ENCODE measurements around the gene TUBG2. TPM values are rescaled to one million over a fixed set of nuclear protein-coding genes. Genes with fewer than 3 reads are reported as not detected.

TUBG2 gene
- polyA plus RNA-seq, 3 donors = 24.7 to 41.1 (median 25.7) TPM

- no peak for DNase-seq (ENCODE audit: extremely low read depth in 1 of 11, low read depth in 9 of 11, low spot score in 4 of 11)
Observed at GRCh38 chr17:42685831-42686230, 26.7 kb downstream of the TUBG2 start.

GRCh38 chr17:42686520-42687128 lies 27.5 kb downstream of the TUBG2 start:
- no peak for DNase-seq (ENCODE audit: extremely low read depth in 1 of 11, low read depth in 9 of 11, low spot score in 4 of 11)

GRCh38 chr17:42687707-42688320 lies 28.7 kb downstream of the TUBG2 start:
- DNase-seq (ENCODE audit: extremely low read depth in 1 of 11, low read depth in 9 of 11, low spot score in 4 of 11) = no peak

- no peak for DNase-seq (ENCODE audit: extremely low read depth in 1 of 11, low read depth in 9 of 11, low spot score in 4 of 11)
Observed at GRCh38 chr17:42690596-42690995, 31.5 kb downstream of the TUBG2 start.

GRCh38 chr17:42691021-42691545 lies 32.0 kb downstream of the TUBG2 start:
- DNase-seq (ENCODE audit: extremely low read depth in 1 of 11, low read depth in 9 of 11, low spot score in 4 of 11) = no peak

- no peak for DNase-seq (ENCODE audit: extremely low read depth in 1 of 11, low read depth in 9 of 11, low spot score in 4 of 11)
Observed at GRCh38 chr17:42692489-42692888, 33.4 kb downstream of the TUBG2 start.

GRCh38 chr17:42694524-42694923 lies 35.4 kb downstream of the TUBG2 start:
- DNase-seq (ENCODE audit: extremely low read depth in 1 of 11, low read depth in 9 of 11, low spot score in 4 of 11) = no peak

- no peak for DNase-seq (ENCODE audit: extremely low read depth in 1 of 11, low read depth in 9 of 11, low spot score in 4 of 11)
Observed at GRCh38 chr17:42695500-42695899, 36.4 kb downstream of the TUBG2 start.

- no peak for DNase-seq (ENCODE audit: extremely low read depth in 1 of 11, low read depth in 9 of 11, low spot score in 4 of 11)
Observed at GRCh38 chr17:42697108-42697811, 38.2 kb downstream of the TUBG2 start.

- DNase-seq (ENCODE audit: extremely low read depth in 1 of 11, low read depth in 9 of 11, low spot score in 4 of 11) = no peak
Observed at GRCh38 chr17:42698736-42699414, 39.8 kb downstream of the TUBG2 start.

- DNase-seq (ENCODE audit: extremely low read depth in 1 of 11, low read depth in 9 of 11, low spot score in 4 of 11) = no peak
Observed at GRCh38 chr17:42699415-42699740, 40.3 kb downstream of the TUBG2 start.

GRCh38 chr17:42700586-42701289 lies 41.7 kb downstream of the TUBG2 start:
- no peak for DNase-seq (ENCODE audit: extremely low read depth in 1 of 11, low read depth in 9 of 11, low spot score in 4 of 11)

GRCh38 chr17:42702446-42702845 lies 43.4 kb downstream of the TUBG2 start:
- no peak for DNase-seq (ENCODE audit: extremely low read depth in 1 of 11, low read depth in 9 of 11, low spot score in 4 of 11)

GRCh38 chr17:42704490-42704836 lies 45.4 kb downstream of the TUBG2 start:
- no peak for DNase-seq (ENCODE audit: extremely low read depth in 1 of 11, low read depth in 9 of 11, low spot score in 4 of 11)

GRCh38 chr17:42704837-42705494 lies 45.9 kb downstream of the TUBG2 start:
- DNase-seq (ENCODE audit: extremely low read depth in 1 of 11, low read depth in 9 of 11, low spot score in 4 of 11) = no peak

- DNase-seq (ENCODE audit: extremely low read depth in 1 of 11, low read depth in 9 of 11, low spot score in 4 of 11) = no peak
Observed at GRCh38 chr17:42706732-42707131, 47.6 kb downstream of the TUBG2 start.

GRCh38 chr17:42708588-42708987 lies 49.5 kb downstream of the TUBG2 start:
- no peak for DNase-seq (ENCODE audit: extremely low read depth in 1 of 11, low read depth in 9 of 11, low spot score in 4 of 11)

GRCh38 chr17:42709561-42709960 lies 50.5 kb downstream of the TUBG2 start:
- DNase-seq (ENCODE audit: extremely low read depth in 1 of 11, low read depth in 9 of 11, low spot score in 4 of 11) = no peak
